ENCODE results near the gene FN3K. TPM values are rescaled to one million over a fixed set of nuclear protein-coding genes. Genes with fewer than 3 reads are reported as not detected.

FN3K gene
- polyA plus RNA-seq, 12 donors: 9.9 to 22.2 (median 15.5) TPM; not detected in 1

GRCh38 chr17:82702231-82702927, 33.0 kb upstream of the FN3K start:
- no peak for DNase-seq

- DNase-seq: no peak
Observed at GRCh38 chr17:82703036-82703745, 32.2 kb upstream of the FN3K start.

GRCh38 chr17:82703935-82704865, 31.2 kb upstream of the FN3K start:
- no peak for DNase-seq

GRCh38 chr17:82704886-82705285, 30.5 kb upstream of the FN3K start:
- no peak for DNase-seq

GRCh38 chr17:82705756-82706155, 29.7 kb upstream of the FN3K start:
- no peak for DNase-seq

GRCh38 chr17:82709024-82709675, 26.3 kb upstream of the FN3K start:
- DNase-seq: no peak

- DNase-seq: no peak
Observed at GRCh38 chr17:82709676-82710498, 25.5 kb upstream of the FN3K start.

- DNase-seq: no peak
Observed at GRCh38 chr17:82710499-82711232, 24.7 kb upstream of the FN3K start.

- DNase-seq: no peak
Observed at GRCh38 chr17:82713071-82713723, 22.2 kb upstream of the FN3K start.

- peak; percentile 95 for DNase-seq
Observed at GRCh38 chr17:82716203-82717010, 19.0 kb upstream of the FN3K start, which contains the start of gene FN3KRP. TSS of gene FN3KRP (plus strand) at chr17:82716706. CDS start at chr17:82716756, 50 bp downstream.

GRCh38 chr17:82718986-82719685, 16.3 kb upstream of the FN3K start:
- DNase-seq: no peak

- DNase-seq: no peak
Observed at GRCh38 chr17:82720204-82720603, 15.2 kb upstream of the FN3K start.

GRCh38 chr17:82722341-82723013, 12.9 kb upstream of the FN3K start:
- no peak for DNase-seq

- DNase-seq: no peak
Observed at GRCh38 chr17:82723169-82723807, 12.1 kb upstream of the FN3K start.

- DNase-seq: no peak
Observed at GRCh38 chr17:82726427-82726826, 9.0 kb upstream of the FN3K start.

GRCh38 chr17:82729479-82730260, 5.7 kb upstream of the FN3K start:
- no peak for DNase-seq

Data from muscle of arm (tissue), 12 donors.